ENCODE results near the gene IFT27.

Gene IFT27

GRCh38 chr22:36790648-36791047 lies 14.7 kb upstream of the IFT27 start:
- no peaks in the 10 kb centered on the region for H3K4me1 ChIP-seq
- H3K4me3 ChIP-seq (ENCODE audit: low read depth, low read length) = no peak overlapping the region
- peaks cover 40% of the 10 kb centered on the region for H3K27me3 ChIP-seq
- no peaks in the 10 kb centered on the region for H3K36me3 ChIP-seq
- no peak for DNase-seq
- TF ChIP-seq, protein P1, sequence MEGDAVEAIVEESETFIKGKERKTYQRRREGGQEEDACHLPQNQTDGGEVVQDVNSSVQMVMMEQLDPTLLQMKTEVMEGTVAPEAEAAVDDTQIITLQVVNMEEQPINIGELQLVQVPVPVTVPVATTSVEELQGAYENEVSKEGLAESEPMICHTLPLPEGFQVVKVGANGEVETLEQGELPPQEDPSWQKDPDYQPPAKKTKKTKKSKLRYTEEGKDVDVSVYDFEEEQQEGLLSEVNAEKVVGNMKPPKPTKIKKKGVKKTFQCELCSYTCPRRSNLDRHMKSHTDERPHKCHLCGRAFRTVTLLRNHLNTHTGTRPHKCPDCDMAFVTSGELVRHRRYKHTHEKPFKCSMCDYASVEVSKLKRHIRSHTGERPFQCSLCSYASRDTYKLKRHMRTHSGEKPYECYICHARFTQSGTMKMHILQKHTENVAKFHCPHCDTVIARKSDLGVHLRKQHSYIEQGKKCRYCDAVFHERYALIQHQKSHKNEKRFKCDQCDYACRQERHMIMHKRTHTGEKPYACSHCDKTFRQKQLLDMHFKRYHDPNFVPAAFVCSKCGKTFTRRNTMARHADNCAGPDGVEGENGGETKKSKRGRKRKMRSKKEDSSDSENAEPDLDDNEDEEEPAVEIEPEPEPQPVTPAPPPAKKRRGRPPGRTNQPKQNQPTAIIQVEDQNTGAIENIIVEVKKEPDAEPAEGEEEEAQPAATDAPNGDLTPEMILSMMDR (IDR thresholded peaks at IDR 0.05; ENCODE audit: low read depth, low read length) = no peak
- H3K9me3 ChIP-seq = no peaks in the 10 kb centered on the region

DNA sequence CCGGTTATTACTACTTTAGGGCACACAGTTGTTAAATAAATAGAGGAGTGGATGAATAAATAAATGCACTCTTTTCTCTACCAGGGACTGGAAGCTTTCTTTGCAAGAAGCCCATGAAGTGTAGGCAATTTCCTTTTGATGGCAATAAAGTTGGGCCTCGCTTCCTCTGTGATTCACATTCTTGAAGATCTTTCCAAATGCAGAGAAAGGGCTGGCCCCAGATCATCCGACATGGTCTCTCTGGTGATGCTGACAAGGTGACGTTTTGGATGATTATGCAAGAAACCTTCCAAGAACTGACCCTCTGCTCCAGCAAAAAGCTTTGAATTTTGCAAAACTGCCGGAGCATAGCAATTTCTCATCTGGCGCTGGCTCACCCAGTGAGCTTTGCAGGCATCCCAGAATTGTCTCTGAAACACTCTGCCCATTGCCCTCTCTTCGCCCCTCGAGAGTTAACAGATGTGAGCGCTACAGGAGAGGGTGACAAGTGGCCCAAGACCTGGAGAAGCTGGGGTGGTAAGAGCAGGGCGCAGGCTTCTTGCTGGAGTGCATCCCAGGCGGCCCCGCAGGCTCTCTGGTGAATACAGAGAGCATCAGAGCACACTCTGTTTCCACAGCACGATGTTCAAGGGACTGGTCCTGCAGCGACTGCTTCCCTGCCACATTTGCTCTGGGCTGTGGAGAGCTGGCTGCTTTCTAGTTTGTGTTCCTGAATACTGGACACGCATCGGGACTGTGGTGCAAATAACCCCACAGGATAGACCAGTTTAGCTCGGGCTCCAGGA lies 11.5 kb upstream of the IFT27 start:
- no peak for DNase-seq
- peaks cover 35% of the 10 kb centered on the region for H3K27me3 ChIP-seq
- H3K4me1 ChIP-seq = no peaks in the 10 kb centered on the region
- H3K36me3 ChIP-seq = no peaks in the 10 kb centered on the region
- H3K9me3 ChIP-seq = no peaks in the 10 kb centered on the region
- TF ChIP-seq, protein P1 (IDR thresholded peaks at IDR 0.05; ENCODE audit: low read depth, low read length) = no peak
- H3K4me3 ChIP-seq (ENCODE audit: low read depth, low read length) = no peak overlapping the region

GRCh38 chr22:36783743-36784142 lies 7.8 kb upstream of the IFT27 start:
- Histone ChIP-seq H3K4me1 (no peaks in the 10 kb centered on the region), H3K36me3 (no peaks in the 10 kb centered on the region), H3K4me3 (ENCODE audit: low read depth, low read length) (no peak overlapping the region), H3K9me3 (no peaks in the 10 kb centered on the region), H3K27me3 (peaks cover 21% of the 10 kb centered on the region)
- no peak for DNase-seq
- TF ChIP-seq, protein P1 (IDR thresholded peaks at IDR 0.05; ENCODE audit: low read depth, low read length) = no peak

DNA sequence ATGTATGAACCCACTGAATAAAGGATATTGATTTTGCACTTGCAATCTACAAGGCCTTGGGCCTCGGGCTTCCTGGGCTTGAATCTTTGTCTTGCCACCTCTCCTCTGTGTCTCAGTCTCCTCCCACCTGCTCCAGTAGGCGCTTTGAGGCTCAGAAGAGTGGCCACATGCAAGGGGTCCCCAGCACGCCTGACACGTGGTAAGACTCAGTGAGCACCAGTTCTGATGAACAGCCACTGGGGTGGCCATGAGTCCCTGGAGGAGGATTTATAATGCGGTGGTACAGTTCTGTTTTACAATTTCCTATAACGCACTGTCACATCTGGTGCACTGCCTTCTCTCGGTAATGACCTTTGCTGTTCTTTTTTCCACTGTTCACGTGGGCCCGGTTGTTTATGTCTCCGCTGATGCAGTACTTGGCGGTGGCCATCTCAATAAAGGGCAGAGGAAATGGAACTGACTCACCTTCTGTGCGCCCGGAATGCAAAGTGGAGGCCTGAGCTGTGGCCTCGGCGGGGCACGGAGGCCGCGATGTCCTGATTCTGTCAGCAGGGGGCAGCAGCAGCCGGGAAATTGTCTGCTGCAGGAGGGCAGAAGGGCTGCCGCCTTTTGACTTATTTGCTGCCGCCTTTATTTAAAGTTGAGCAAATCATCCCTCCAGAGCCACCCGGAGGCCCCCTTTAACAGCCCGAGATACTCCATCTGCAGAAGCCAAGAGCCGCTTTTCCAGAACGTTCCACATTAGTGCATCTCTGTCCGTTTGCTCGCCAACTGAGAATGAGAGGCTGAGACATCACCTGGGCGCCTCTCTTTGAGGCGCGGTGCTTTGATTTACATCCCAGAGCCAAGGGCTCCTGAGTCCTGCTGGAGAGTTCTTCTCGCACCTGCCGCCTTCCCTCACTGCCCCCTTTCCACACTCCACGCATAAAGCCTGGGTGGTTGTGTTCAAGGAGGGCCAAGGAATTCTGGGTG lies 6.0 kb upstream of the IFT27 start:
- TF ChIP-seq, protein P1 (IDR thresholded peaks at IDR 0.05; ENCODE audit: low read depth, low read length) = peak; percentile 90
- DNase-seq = peak; percentile 77
- H3K9me3 ChIP-seq = no peaks in the 10 kb centered on the region
- peaks cover 16% of the 10 kb centered on the region for H3K27me3 ChIP-seq
- no peaks in the 10 kb centered on the region for H3K4me1 ChIP-seq
- no peak overlapping the region for H3K4me3 ChIP-seq (ENCODE audit: low read depth, low read length)
- H3K36me3 ChIP-seq = no peaks in the 10 kb centered on the region

GRCh38 chr22:36778020-36778419 lies 2.1 kb upstream of the IFT27 start:
- no peaks in the 10 kb centered on the region for H3K36me3 ChIP-seq
- H3K27me3 ChIP-seq = peaks cover 4% of the 10 kb centered on the region; the same call in 1 of the 2 replicates
- no peak for DNase-seq
- H3K4me1 ChIP-seq = no peaks in the 10 kb centered on the region; the same call in 1 of the 2 replicates
- TF ChIP-seq, protein P1 (IDR thresholded peaks at IDR 0.05; ENCODE audit: low read depth, low read length) = no peak
- H3K4me3 ChIP-seq (ENCODE audit: low read depth, low read length) = no peak overlapping the region
- no peaks in the 10 kb centered on the region for H3K9me3 ChIP-seq
